ENCODE measurements around the gene FUZ. TPM values are rescaled to one million over a fixed set of nuclear protein-coding genes. Genes with fewer than 3 reads are reported as not detected.

The FUZ gene
- total RNA-seq, 2 donors from 2014 or later: 7.6 to 10.0 TPM

GRCh38 chr19:49767967-49768581 lies 45.0 kb downstream of the FUZ start:
- no peak for ATAC-seq
- DNase-seq: no peak
- intact Hi-C loops (cut with DNase I, micrococcal nuclease): no loop called here

GRCh38 chr19:49767381-49767780 lies 45.7 kb downstream of the FUZ start:
- ATAC-seq: no peak
- DNase-seq: no peak
- intact Hi-C loops (cut with DNase I, micrococcal nuclease): no loop called here

- intact Hi-C loops (cut with DNase I, micrococcal nuclease): no loop called here
- ATAC-seq (peak; percentile 0), DNase-seq (no peak)
Observed at GRCh38 chr19:49766930-49767299, 46.2 kb downstream of the FUZ start, which contains the start of gene AP2A1. TSS of gene AP2A1 (plus strand) at chr19:49767001. CDS start at chr19:49767134, 133 bp downstream.

GRCh38 chr19:49766007-49766929 lies 46.8 kb downstream of the FUZ start:
- intact Hi-C loops (cut with DNase I, micrococcal nuclease): no loop called here
- peak; percentile 89 for ATAC-seq
- DNase-seq: peak; percentile 99 to 100

- DNase-seq (no peak), ATAC-seq (no peak)
- intact Hi-C loops (cut with DNase I, micrococcal nuclease): no loop called here
Observed at GRCh38 chr19:49764341-49764740, 48.8 kb downstream of the FUZ start.

GRCh38 chr19:49763230-49763629 lies 49.9 kb downstream of the FUZ start, which contains the start of gene TSKS:
TSS of gene TSKS (minus strand) at chr19:49763306. CDS start at chr19:49763247, 59 bp downstream.
- DNase-seq: no peak
- intact Hi-C loops (cut with DNase I, micrococcal nuclease): no loop called here
- no peak for ATAC-seq

GRCh38 chr19:49761625-49762311 lies 51.3 kb downstream of the FUZ start:
- intact Hi-C loops (cut with DNase I, micrococcal nuclease): loop anchor here in 1 of 2 donors (2.0 kb wide), 1 partner anchor 77 kb away; no protein-coding TSS in a partner anchor
- ATAC-seq: no peak
- no peak for DNase-seq

GRCh38 chr19:49761249-49761624 lies 51.9 kb downstream of the FUZ start:
- intact Hi-C loops (cut with DNase I, micrococcal nuclease): loop anchor here in 1 of 2 donors (2.0 kb wide), 1 partner anchor 76 kb away; no protein-coding TSS in a partner anchor

GRCh38 chr19:49758292-49758691 lies 54.8 kb downstream of the FUZ start:
- no peak for ATAC-seq
- no peak for DNase-seq
- intact Hi-C loops (cut with DNase I, micrococcal nuclease): no loop called here

More at GRCh38 chr19:49761249-49761624, 51.9 kb downstream of the FUZ start:
- no peak for DNase-seq
- ATAC-seq: no peak

Small RNA genes within 50 kb of the gene (microRNA-seq; reads per million reads assigned to microRNA genes)
- gene MIR4749 (0.53 to 10.9 reads per million in 2 donors), gene MIR6799 (0 reads per million in 2 donors), gene MIR6800 (0.53 to 1.4 reads per million in 2 donors)

Other genes starting within 250 kb of the FUZ start
- gene NOSIP, start 232.7 kb downstream of the FUZ start, total RNA-seq: 10 to 100 TPM; 62.8 to 66.4 TPM
- 10 to 100 TPM; 22.4 to 26.1 TPM for gene PRRG2, start 232.0 kb downstream of the FUZ start, total RNA-seq
- gene PRR12, start 222.1 kb downstream of the FUZ start, total RNA-seq: 10 to 100 TPM; 20.5 to 26.4 TPM
- 10 to 100 TPM; 41.7 to 76.6 TPM for gene RRAS, start 173.1 kb downstream of the FUZ start, total RNA-seq
- 10 to 100 TPM; 60.9 to 62.7 TPM for gene SCAF1, start 171.1 kb downstream of the FUZ start, total RNA-seq
- 10 to 100 TPM; 69.0 to 83.1 TPM for gene IRF3, start 147.4 kb downstream of the FUZ start, total RNA-seq
- gene BCL2L12, start 147.4 kb downstream of the FUZ start, total RNA-seq: 10 to 100 TPM; 13.8 to 14.9 TPM
- gene PRMT1, start 136.0 kb downstream of the FUZ start, total RNA-seq: 10 to 100 TPM; 66.7 to 83.9 TPM
- 1 to 10 TPM in 1 of 2 donors, under 1 TPM in 1; 0.98 to 1.1 TPM for gene ADM5, start 123.7 kb downstream of the FUZ start, total RNA-seq
- gene CPT1C, start 122.2 kb downstream of the FUZ start, total RNA-seq: 1 to 10 TPM; 1.5 to 2.0 TPM
- under 1 TPM; 0.21 to 0.22 TPM for gene TSKS, start 50.0 kb downstream of the FUZ start, total RNA-seq
- gene AP2A1, start 46.3 kb downstream of the FUZ start, total RNA-seq: 10 to 100 TPM; 71.2 to 72.9 TPM
- gene MED25, start 5.0 kb upstream of the FUZ start, total RNA-seq: 10 to 100 TPM; 52.6 to 52.8 TPM
- 10 to 100 TPM; 95.3 to 95.5 TPM for gene PTOV1, start 37.9 kb upstream of the FUZ start, total RNA-seq
- gene PNKP, start 54.3 kb upstream of the FUZ start, total RNA-seq: 10 to 100 TPM; 62.3 to 76.7 TPM
- gene AKT1S1, start 64.1 kb upstream of the FUZ start, total RNA-seq: 10 to 100 TPM; 30.3 to 43.3 TPM
- 10 to 100 TPM; 32.8 to 36.4 TPM for gene TBC1D17, start 64.4 kb upstream of the FUZ start, total RNA-seq
- 1 to 10 TPM in 1 of 2 donors, under 1 TPM in 1; 0.67 to 1.3 TPM for gene IL4I1, start 83.6 kb upstream of the FUZ start, total RNA-seq
- gene ATF5, start 115.9 kb upstream of the FUZ start, total RNA-seq: 10 to 100 TPM; 13.2 to 16.7 TPM
- gene NUP62, start 116.2 kb upstream of the FUZ start, total RNA-seq: 10 to 100 TPM; 31.5 to 37.1 TPM
- gene SIGLEC11, start 147.9 kb upstream of the FUZ start, total RNA-seq: under 1 TPM; 0.40 to 0.75 TPM
- 10 to 100 TPM; 48.2 to 55.3 TPM for gene VRK3, start 212.1 kb upstream of the FUZ start, total RNA-seq
- 1 to 10 TPM; 4.9 to 5.9 TPM for gene ZNF473, start 212.7 kb upstream of the FUZ start, total RNA-seq